Psoas muscle (tissue), 8 donors: Measurements from ENCODE around the gene SCN5A. TPM values are rescaled to one million over a fixed set of nuclear protein-coding genes. Genes with fewer than 3 reads are reported as not detected.

Source experiments
- ATAC-seq, 4 donors: fragments of 200-7000 bp; cut with Tn5 transposase; one replicate each; pipeline ENCODE4 v1.9.1; 2020; ENCODE audit warnings: moderate library complexity in 3 of 4, mild to moderate bottlenecking in 2 of 4
- DNase-seq, 2 donors: peaks; one replicate each; pipeline ENCODE4 v3.0.0-alpha.2; 2020
- H3K27ac ChIP-seq: fragments of 200-600 bp; one replicate; pipeline ENCODE4 v1.8.0; 2022
- H3K27me3 ChIP-seq, 3 donors: fragments of 200-600 bp in 1 of 3; one replicate each; pipeline versions ENCODE4 v1.6.1 to v1.8.0; 2013 to 2022; ENCODE audit warnings: low read length in 2 of 3, mild to moderate bottlenecking in 2 of 3, moderate library complexity in 1 of 3; ENCODE audit not compliant: insufficient read depth in 3 of 3
- H3K36me3 ChIP-seq, 2 donors: fragments of 200-600 bp in 1 of 2; one replicate each; pipeline versions ENCODE4 v1.6.1 to v1.8.0; 2013 to 2022; ENCODE audit warnings: low read depth in 1 of 2, mild to moderate bottlenecking in 1 of 2, moderate library complexity in 1 of 2; ENCODE audit not compliant: insufficient read depth in 1 of 2
- H3K4me1 ChIP-seq: fragments of 200-600 bp; one replicate; pipeline ENCODE4 v1.8.0; 2022
- H3K4me3 ChIP-seq: fragments of 200-600 bp; one replicate; pipeline ENCODE4 v1.8.0; 2022; ENCODE audit warnings: mild to moderate bottlenecking
- H3K9me3 ChIP-seq: fragments of 200-600 bp; one replicate; pipeline ENCODE4 v1.8.0; 2022
- CTCF ChIP-seq: fragments of 200-600 bp; IDR thresholded peaks from one replicate; pipeline ENCODE4 v1.8.0; 2022; ENCODE audit warnings: antibody characterized with exemption
- WGBS, 3 donors: extraction: QIAGEN DNeasy Blood & Tissue Kit; methylation state at CpG; one replicate each; pipeline versions ENCODE4 v1.1.6 to v1.1.7; 2013; 5-methylcytosine and 5-hydroxymethylcytosine counted together
- intact Hi-C, 2 donors: fragments of 100-400 bp; cut with DNase I; formaldehyde crosslinking; loops; one replicate each; pipeline versions ENCODE4 v1.11.0 to v1.14.2; 2022
- polyA plus RNA-seq, 3 donors: library from polyadenylated mRNA; stranded (reverse); fragments of 200-250 nt; gene quantifications; one replicate each; pipeline ENCODE4 v1.2.3, GENCODE V29; 2013
- total RNA-seq, 4 donors: library from RNA; stranded (reverse); fragmentation: NEBNext Ultra II Directional in 2 of 4; extraction: Animal tissue kit (Norgen Biotek cat#: 25700) in 2 of 4; gene quantifications; one replicate each; pipeline versions ENCODE4 v1.2.1 to v1.2.4, GENCODE V29; 2021 to 2023
- donor health status: healthy with polysubstance abuse.
- donor health status: DM: no; HTN: no; CAD: no; lungs with moderate emphysema.
- donor health status: Bipolar disorder and iron deficiency.
- donor health status: healthy.
- donor health status: DM: yes; HTN: yes; CAD: no.
- donor health status: DM: no; HTN: no; CAD: no.
- donor health status: DM: no; HTN: no; CAD: no.
- donor health status: DM: yes; HTN: yes; CAD: no.

Gene SCN5A
- total and polyA plus RNA-seq, 7 donors, result 0.17 to 34.2 (median 5.7) TPM

GRCh38 chr3:38595393-38595792 lies 54.1 kb downstream of the SCN5A start:
- H3K4me1 ChIP-seq, result no peaks in the 10 kb centered on the region
- peaks cover 0 to 2% (median 0%) of the 10 kb centered on the region in 3 donors for H3K27me3 ChIP-seq
- no peaks in the 10 kb centered on the region for H3K9me3 ChIP-seq
- 82 to 89% (median 88%) methylated on average over 6 of the region's 6 CpGs for WGBS, 3 donors
- H3K36me3 ChIP-seq, result no peaks in the 10 kb centered on the region
- no peak overlapping the region for H3K27ac ChIP-seq
- DNase-seq, result no peak
- intact Hi-C loops, result no loop called here
- no peak for ATAC-seq
- H3K4me3 ChIP-seq, result no peak overlapping the region
- no peak for TF ChIP-seq CTCF

- peak in 1 of 2 donors; percentile 19 for DNase-seq
- no peak for TF ChIP-seq CTCF
- H3K27ac ChIP-seq, result no peak overlapping the region
- WGBS, 3 donors, result 81 to 84% (median 82%) methylated on average over 2 of the region's 2 CpGs
- no peaks in the 10 kb centered on the region for H3K36me3 ChIP-seq
- H3K4me3 ChIP-seq, result no peak overlapping the region
- intact Hi-C loops, result no loop called here
- no peaks in the 10 kb centered on the region for H3K27me3 ChIP-seq
- no peaks in the 10 kb centered on the region for H3K4me1 ChIP-seq
- no peaks in the 10 kb centered on the region for H3K9me3 ChIP-seq
- ATAC-seq, result no peak
These were observed 59.0 kb downstream of the SCN5A start for GRCh38 chr3:38590521-38590920.

- WGBS, 3 donors, result 84 to 93% (median 87%) methylated on average over 19 to 20 of the region's 20 CpGs
- no peaks in the 10 kb centered on the region for H3K27me3 ChIP-seq
- TF ChIP-seq CTCF, result no peak
- H3K4me3 ChIP-seq, result no peak overlapping the region
- intact Hi-C loops, result no loop called here
- no peaks in the 10 kb centered on the region for H3K36me3 ChIP-seq
- no peaks in the 10 kb centered on the region for H3K4me1 ChIP-seq
- ATAC-seq (peak in 1 of 4 donors; percentile 31), DNase-seq (peak in 1 of 2 donors; percentile 20)
- no peaks in the 10 kb centered on the region for H3K9me3 ChIP-seq
- no peak overlapping the region for H3K27ac ChIP-seq
These were observed 60.2 kb downstream of the SCN5A start for GRCh38 chr3:38588995-38589937.

GRCh38 chr3:38588371-38588971 lies 61.0 kb downstream of the SCN5A start:
- Histone ChIP-seq H3K9me3 (no peaks in the 10 kb centered on the region), H3K4me3 (no peak overlapping the region), H3K36me3 (no peaks in the 10 kb centered on the region), H3K4me1 (no peaks in the 10 kb centered on the region), H3K27me3 (no peaks in the 10 kb centered on the region), H3K27ac (no peak overlapping the region)
- 56 to 61% (median 60%) methylated on average over 10 of the region's 10 CpGs for WGBS, 3 donors
- ATAC-seq (peak in 1 of 4 donors; percentile 25), DNase-seq (peak in 1 of 2 donors; percentile 34)
- no peak for TF ChIP-seq CTCF
- intact Hi-C loops, result no loop called here
